Activated CD8-positive, alpha-beta memory T cell treated with anti-CD3 and anti-CD28 coated beads, Interleukin-2, amount 50 U/mL, for 48 hours (primary cell): ENCODE data around the gene RBMS3.
"Not testable (repeated sequence)": the region's sequence is repeated elsewhere in the genome, so short reads cannot be mapped to it uniquely, and the experiment has no call there.

Source experiments
- DNase-seq: peaks from one replicate; pipeline ENCODE4 v3.0.0-alpha.2; 2020

The RBMS3 gene

DNA sequence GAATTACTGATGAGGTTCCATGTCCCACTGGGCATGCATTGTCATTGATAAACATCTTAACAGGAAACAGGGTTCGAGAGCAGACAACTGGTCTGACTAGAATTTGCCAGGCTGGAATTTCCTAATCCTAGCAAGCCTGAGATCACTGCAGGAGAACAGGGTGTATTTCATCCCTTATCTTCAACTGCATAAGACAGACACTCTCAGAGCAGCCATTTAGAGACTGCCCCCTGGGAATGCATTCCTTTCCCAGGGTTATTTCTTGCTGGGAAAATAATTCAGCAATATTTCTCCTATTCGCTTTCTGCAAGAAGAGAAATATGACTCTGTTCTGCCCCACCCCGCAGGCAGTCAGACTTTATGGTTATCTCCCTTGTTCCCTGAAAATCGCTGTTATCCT, 113.1 kb downstream of the RBMS3 start:
- not testable (repeated sequence) for DNase-seq

- DNase-seq: no peak
Measured at GRCh38 chr3:29397406-29397805, 116.5 kb downstream of the RBMS3 start.

DNA sequence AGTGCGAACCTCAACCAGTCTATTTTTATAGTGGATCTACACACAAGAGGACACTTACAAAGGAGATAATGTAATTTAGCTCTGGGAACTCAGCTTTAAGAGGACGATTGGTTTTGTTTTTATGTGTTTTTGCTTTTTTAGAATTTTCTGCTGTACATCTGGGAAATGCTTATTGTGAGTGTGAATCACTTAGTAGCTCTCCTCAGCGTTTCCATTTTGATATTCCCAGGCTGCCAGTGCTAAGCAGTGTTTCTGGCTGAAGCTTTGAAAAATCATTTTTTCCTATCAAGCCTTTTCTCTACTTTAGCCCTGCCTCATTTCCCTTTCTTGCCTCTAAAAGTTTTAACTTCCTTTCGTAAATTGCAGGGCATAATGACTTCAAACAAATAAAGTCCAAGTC, 117.9 kb downstream of the RBMS3 start:
- DNase-seq: no peak

DNA sequence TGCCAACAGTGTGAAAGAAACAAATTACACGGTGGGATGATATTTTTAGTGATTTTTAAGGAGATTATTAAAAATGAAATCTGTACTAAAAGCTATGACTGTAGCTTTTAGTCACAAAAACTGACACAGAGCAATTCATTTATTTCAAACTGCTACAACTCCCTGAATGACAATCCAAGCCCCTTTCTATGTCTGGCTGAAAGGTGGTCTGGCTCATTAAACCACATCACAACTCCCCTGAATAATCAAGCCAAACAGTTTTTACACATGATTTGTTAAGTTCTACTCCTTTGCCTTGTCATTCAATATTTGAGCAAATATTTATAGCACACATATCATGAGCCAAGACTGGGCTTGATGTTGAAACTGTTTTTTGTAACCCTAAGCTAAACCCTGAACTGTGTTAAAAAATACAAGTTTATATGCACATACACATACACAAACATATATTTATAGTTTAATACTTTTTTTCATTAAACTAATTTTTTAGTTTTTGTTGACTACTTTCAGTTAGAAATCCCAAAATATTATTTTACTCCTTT, 125.5 kb downstream of the RBMS3 start:
- DNase-seq: no peak

- no peak for DNase-seq
Measured at GRCh38 chr3:29408676-29409075, 127.8 kb downstream of the RBMS3 start.

- no peak for DNase-seq
Measured at GRCh38 chr3:29409409-29409808, 128.5 kb downstream of the RBMS3 start.

DNA sequence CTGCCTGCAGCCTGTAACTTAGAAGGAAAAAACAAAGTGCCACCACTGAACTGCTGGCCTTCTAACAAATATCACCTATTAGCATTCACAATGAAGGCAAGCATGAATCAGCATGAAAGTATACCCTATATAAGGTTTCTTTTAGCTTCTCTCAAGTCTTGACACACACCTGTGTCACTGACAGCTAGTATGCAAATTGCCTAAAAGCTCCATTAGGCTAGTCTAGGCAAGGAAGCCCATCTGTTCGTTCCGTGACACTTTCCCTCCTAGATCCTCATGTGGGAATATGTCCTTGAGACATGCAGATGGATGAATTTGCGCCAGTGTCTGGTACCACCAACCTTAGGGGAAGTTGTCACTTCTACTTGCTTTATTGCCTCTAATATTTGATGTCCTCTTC, 129.3 kb downstream of the RBMS3 start:
- DNase-seq: no peak

GRCh38 chr3:29410660-29411405, 130.0 kb downstream of the RBMS3 start:
- no peak for DNase-seq

- DNase-seq: no peak
Measured at GRCh38 chr3:29412110-29412509, 131.2 kb downstream of the RBMS3 start.

DNA sequence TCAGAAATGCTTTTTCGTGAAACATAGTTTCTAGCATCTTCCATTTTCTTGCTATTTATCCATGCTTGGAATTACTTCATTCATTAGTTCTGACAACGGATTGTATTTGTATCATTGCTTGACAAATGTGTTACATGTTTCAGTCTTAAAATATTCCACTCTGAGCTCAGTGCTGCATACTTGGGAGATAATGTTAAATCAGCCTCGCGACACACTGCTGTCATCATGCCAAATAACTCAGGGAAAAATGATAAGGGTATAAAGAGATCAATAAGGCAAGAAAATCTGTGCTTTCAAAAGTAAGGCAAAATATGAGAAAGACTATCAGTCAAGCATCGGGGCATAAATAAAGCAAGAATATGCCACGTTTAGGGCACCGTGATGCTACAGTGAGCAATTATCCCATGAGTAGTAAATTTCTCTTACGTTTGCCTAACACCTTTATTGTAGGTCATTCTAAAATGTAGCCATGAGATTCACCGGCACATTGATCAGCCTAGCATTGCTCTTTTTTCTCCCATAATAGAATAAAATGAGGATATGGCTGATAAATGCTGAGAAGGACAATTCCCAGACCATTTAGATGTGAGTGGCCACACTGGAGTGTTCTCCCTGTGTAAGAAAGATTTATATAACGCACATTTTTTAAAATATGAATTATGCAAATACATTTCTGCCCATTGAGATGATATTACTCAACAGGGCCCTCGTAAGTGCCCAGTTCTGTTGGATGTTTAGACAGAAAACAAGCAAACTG, 133.8 kb downstream of the RBMS3 start:
- no peak for DNase-seq

DNA sequence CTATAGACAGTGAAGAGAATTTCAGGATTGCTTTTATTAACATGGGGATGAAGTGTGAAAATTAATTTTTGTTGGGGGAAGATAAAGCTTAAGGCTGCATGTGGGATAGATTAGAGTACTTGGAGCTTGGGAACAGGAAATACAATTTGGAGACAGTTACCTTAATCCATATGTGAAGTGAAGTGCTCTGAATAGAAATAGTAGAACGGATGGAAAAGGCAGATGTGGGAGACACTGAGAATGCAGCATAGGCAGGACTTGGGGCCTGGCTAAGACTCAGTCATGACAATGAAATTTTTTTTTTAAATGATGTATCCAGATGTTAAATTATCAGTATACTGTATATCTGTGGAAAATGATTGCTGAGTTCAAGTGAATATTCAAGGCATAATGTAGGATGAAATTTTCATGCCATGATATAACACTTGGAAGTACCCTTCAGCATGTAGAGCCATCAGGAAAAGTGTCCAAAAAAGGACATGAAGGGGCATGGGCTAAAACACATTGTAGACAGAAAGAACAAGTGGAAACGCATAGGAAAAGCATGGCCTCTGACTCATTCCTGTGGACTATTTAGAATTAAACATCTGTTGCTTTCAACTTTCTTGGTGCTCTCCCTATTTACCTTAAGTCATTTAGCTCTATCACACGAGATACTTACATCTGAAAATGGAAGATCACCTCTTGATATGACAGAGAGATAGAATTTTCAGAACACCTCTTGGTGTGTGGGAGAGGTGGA, 134.8 kb downstream of the RBMS3 start:
- DNase-seq: no peak

- no peak for DNase-seq
Measured at GRCh38 chr3:29416514-29416913, 135.6 kb downstream of the RBMS3 start.

DNA sequence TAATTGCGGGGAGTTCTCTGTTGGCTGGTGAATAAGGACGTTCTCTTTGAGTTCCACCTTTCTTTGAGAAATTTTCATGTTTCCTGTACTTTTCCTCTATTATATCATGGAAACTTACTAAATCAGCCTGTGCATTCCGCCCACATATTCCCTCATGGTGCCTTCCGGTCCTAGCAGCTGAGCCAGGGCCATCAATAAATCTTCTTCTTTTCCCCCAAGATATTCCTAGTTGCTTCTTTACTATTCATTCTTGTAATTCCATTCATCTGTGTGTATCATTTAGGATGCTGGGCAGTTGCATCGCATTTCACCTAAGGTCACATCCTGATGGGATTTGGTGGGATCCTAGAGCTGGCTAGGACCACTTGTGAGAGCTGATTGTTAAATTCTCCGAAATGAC, 139.2 kb downstream of the RBMS3 start:
- no peak for DNase-seq

DNA sequence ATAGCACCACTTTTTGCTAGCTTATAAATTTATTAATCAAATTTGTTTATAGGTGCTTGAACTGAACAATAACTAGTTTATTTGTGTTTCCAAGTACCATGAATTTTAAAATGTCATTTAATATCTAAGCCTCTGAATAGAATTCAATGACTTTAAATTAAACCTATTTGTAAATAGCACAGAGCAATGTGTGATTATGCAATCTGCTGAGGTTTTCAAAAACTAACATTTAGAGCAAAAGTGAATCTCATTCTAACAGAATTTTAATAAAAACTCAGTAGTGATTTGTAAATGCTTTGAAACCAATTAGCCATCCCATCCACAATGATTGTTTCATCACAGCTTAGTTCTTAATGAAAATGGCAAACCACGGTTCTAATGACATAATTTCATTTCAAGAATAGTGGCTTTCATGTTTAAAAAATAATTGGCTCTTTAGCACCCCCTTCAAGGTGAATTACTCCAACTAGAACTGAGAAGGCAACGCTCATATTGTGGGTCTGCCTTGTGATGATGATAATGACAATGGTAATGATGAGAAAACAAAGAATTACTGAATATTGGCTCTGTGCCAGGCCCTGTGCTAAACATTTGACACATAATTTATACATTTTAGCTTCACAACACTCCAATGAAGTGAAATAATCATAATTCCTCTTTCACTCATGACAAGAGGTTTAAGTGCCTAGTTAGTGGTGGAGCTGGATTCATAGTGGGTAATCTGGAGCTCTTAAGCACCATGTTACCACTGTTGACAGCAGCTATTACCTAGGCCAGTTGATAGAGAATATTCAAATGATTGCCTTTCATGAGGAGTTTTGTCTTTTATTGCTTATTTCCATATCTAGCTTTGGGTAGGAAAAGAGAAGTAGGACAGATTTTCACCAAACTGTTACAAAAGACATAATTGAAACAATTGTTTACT, 145.7 kb downstream of the RBMS3 start:
- no peak for DNase-seq

DNA sequence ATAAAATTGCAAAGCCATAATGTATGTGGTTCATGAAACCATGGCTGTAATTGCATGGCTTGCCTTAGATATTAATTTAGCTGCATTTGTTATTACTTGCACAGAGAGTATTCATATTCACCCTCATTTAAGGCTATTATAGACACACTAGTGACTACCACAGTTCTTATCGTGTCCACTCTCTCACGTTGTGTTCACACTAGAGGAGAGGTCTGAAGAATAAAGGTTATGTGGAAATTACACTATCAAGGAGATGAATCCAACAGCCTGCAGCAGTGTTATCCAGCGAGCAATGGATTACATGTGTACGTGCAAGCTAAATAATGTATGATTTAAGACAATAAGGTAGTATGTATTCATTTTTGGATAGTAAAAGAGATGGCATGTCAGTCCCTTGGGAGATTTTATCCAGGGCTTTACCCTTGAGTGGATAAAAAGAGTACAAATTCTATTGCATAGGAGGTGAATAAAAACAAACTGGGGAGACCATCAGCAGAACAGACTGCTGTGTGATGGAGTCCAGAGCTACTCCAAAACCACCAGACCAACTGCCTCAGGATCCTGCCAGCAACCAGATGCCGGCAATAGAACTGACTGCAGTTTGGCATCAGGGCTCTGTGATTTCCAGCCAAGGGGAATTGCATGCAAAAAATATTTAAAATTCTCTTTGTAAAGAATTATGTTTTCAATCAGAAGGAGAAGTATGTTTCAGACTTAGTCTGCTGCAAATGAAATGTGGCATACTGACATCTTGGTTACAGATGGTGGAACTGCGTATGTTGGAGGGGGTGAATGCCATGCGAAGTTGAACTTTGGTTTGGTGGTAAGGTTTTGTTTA, 146.6 kb downstream of the RBMS3 start:
- no peak for DNase-seq

DNA sequence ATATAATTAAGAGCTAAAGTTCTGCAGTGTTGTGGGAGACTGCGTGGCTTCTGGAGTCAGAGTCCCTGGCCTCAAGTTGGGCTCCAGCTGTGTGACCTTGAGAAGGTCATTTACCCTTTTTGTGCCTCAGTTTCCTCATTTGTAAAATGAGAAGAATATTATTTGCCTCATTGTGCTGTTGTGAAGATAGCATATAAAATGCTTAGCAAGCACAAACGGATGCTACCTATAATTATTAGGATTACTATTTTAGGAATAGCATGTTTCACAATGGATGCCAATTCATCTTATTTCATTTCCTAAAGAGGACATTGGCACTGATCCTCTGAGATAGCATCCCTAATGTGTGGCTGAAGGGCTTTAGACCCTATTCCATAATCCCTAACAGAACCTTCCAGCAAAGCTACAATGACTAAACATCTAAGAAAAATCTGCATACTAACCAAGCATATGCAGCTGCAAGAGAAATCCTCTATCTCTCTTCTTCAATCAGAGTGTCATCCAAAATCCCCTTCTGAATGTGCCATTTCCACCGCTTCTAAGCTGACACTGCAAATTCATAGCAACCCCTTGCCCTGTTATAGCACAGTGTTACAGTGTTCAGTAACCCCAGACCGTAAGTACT, 148.3 kb downstream of the RBMS3 start:
- DNase-seq: no peak

DNA sequence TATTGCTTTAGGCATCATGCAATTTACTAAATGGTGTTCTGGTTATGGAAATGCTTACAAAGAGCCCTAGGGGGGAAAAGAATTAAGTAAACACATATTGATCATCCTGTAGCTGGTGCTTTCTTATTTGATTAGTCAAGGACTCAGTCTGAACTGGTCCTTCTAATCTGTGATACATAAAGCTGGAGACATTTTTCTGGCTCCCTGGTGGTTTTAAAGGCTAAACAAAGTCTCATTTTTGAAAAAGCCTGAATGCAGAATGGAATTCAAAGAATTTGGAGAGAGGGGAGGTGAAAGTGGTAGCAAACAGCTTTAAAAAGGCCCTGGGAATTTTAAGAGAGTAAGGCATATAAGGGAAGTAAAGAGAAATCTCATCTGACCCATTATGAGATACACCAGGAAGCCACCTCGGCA, 149.7 kb downstream of the RBMS3 start:
- DNase-seq: no peak

GRCh38 chr3:29436612-29437323, 155.9 kb downstream of the RBMS3 start:
- no peak for DNase-seq

- DNase-seq: no peak
Measured at GRCh38 chr3:29438580-29438979, 157.7 kb downstream of the RBMS3 start.
